ENCODE results near the gene SPACA4. TPM values are rescaled to one million over a fixed set of nuclear protein-coding genes. Genes with fewer than 3 reads are reported as not detected.
A peak's percentile ranks its signal among the peaks of the same experiment; 100 is the strongest.

Gene SPACA4
- total and polyA plus RNA-seq, 2 of the 4 experiments (the other 2 are of a cell fraction) = not detected

DNA sequence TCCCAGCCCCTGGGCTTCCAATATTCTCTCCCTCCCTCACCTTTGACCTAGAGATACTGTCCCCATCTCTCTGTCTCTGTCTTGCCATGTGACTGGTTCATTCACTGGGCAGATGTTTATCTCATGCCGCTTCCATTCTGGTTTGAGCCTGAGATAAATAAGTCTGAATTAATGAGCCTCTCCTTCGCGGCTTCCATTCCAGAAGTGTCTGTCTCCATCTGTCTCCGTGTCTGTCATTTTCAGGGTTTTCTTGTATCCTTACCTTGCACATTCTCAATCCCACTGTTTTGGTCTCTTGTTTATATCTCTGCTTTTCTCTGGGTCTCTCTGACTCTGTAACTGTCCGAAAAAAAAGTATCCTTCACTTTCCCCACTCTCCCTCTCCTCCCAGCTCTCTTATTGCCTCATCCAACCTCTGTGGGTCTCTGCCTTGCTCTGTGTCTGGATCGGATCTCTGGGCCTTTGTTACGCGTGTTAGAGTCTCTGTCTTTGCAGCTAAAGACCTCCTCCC is 17.1 kb downstream of the SPACA4 start:
- Histone ChIP-seq H2BK20ac (ENCODE audit: low read depth, low read length) (peak overlapping the region; percentile 17; the same call in 1 of the 2 replicates), H2AK9ac (replicated peaks; ENCODE audit: low read depth, low read length, poor library complexity) (peak overlapping the region; percentile 94), H3K23ac (ENCODE audit: low read depth, low read length) (peak overlapping the region; percentile 77), H3K9me1 (ENCODE audit: insufficient read depth, low read length) (peaks cover 4% of the 10 kb centered on the region), H3K14ac (replicated peaks; ENCODE audit: low read depth, low read length) (peak overlapping the region; percentile 91), H3K27ac (ENCODE audit: insufficient read depth, low read length) (peak overlapping the region; percentile 84), H3K4me3 (ENCODE audit: insufficient read depth, low read depth, low read length) (peak overlapping the region; percentile 41), H4K20me1 (ENCODE audit: insufficient read depth, low read length) (peaks cover 3% of the 10 kb centered on the region), H4K91ac (ENCODE audit: insufficient read depth, low read depth, low read length) (peak overlapping the region; percentile 84), H2BK5ac (ENCODE audit: low read depth, low read length, poor library complexity, severe bottlenecking) (peak overlapping the region; percentile 75), H3K27me3 (ENCODE audit: control insufficient read depth, insufficient read depth, low read length) (no peaks in the 10 kb centered on the region), H3K79me1 (ENCODE audit: low read depth in 1 of 2, low read length in 2 of 2) (peaks cover 13 to 36% of the 10 kb centered on the region in 2 experiments), H3K56ac (ENCODE audit: extremely low read depth, insufficient read depth, low read length) (peak overlapping the region; percentile 82), H3K9ac (ENCODE audit: low read depth, low read length) (peak overlapping the region; percentile 87), H2BK120ac (ENCODE audit: low read depth, low read length) (peak overlapping the region; percentile 38), H3K4me2 (ENCODE audit: low read depth, low read length) (peak overlapping the region; percentile 90), H3K18ac (ENCODE audit: low read depth, low read length) (peak overlapping the region; percentile 34; the same call in 1 of the 2 replicates), H4K8ac (ENCODE audit: low read depth in 2 of 2, low read length in 2 of 2) (peak overlapping the region; percentile 88 to 94), H3K9me3 (ENCODE audit: control insufficient read depth, insufficient read depth, low read length) (no peaks in the 10 kb centered on the region), H2AK5ac (ENCODE audit: low read depth, low read length) (peak overlapping the region; percentile 38), H3K36me3 (ENCODE audit: control insufficient read depth, insufficient read depth, low read length) (peaks cover 6% of the 10 kb centered on the region; the same call in 1 of the 2 replicates), H2BK15ac (ENCODE audit: low read depth, low read length) (peak overlapping the region; percentile 17; the same call in 1 of the 3 replicates), H2AFZ (replicated peaks; ENCODE audit: low read length, poor library complexity) (peak overlapping the region; percentile 87), H3K4ac (ENCODE audit: low read depth, low read length) (peak overlapping the region; percentile 91), H4K5ac (ENCODE audit: low read depth, low read length) (peak overlapping the region; percentile 66), H3K4me1 (ENCODE audit: control insufficient read depth, insufficient read depth, low read length) (peaks cover 7% of the 10 kb centered on the region)
- intact Hi-C loops (cut with micrococcal nuclease) (no loop called here), in situ Hi-C loops (cut with MboI; ENCODE audit: low sequenced_read_pairs) (no loop called here), dilution Hi-C loops (cut with HindIII; ENCODE audit: low sequenced_read_pairs, unreplicated experiment) (no loop called here)
- TF ChIP-seq CHD1 (IDR thresholded peaks at IDR 0.05; ENCODE audit: low read depth, low read length) (0 out of 2 replicates have a peak, but pooled peaks have one; percentile 37), CEBPB (IDR thresholded peaks at IDR 0.05; ENCODE audit: low read depth, low read length) (peak; percentile 57), MAZ (IDR thresholded peaks at IDR 0.05; ENCODE audit: borderline replicate concordance, low read depth, low read length) (no peak)
- TF ChIP-seq, protein P1, sequence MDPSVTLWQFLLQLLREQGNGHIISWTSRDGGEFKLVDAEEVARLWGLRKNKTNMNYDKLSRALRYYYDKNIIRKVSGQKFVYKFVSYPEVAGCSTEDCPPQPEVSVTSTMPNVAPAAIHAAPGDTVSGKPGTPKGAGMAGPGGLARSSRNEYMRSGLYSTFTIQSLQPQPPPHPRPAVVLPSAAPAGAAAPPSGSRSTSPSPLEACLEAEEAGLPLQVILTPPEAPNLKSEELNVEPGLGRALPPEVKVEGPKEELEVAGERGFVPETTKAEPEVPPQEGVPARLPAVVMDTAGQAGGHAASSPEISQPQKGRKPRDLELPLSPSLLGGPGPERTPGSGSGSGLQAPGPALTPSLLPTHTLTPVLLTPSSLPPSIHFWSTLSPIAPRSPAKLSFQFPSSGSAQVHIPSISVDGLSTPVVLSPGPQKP (IDR thresholded peaks at IDR 0.05; ENCODE audit: borderline replicate concordance, low read depth, low read length) = no peak
- ChIA-PET POLR2A (ENCODE audit: unreplicated experiment) (interaction anchor here (0.6 kb wide), 1 partner anchor 249 kb away, joined by 17 read pairs; no protein-coding TSS in a partner anchor), CTCF (no interaction called here)
- BruUV-seq (replicated peaks) = no TSS peak
- DNase-seq (no peak), ATAC-seq (ENCODE audit: low read depth) (no peak)
- WGBS, 2 experiments (ENCODE audit: extremely low coverage in 2 of 2, insufficient read length in 1 of 2) = 43% methylated on average over 1 of the region's 8 CpGs; no CpG with 5 or more reads in 1 of the 2 experiments
